GM03348 (cell line): ENCODE data around the gene RUSF1.
"Not testable (repeated sequence)": the region's sequence is repeated elsewhere in the genome, so short reads cannot be mapped to it uniquely, and the experiment has no call there.

Experiments
- DNase-seq: peaks from one replicate; pipeline ENCODE4 v3.0.0; 2012; ENCODE audit warnings: low spot score

RUSF1 gene

GRCh38 chr16:31487071-31487719 lies 21.0 kb downstream of the RUSF1 start:
- DNase-seq, result no peak

- no peak for DNase-seq
These were observed 22.1 kb downstream of the RUSF1 start for GRCh38 chr16:31486045-31486444.

GRCh38 chr16:31485571-31485970 lies 22.6 kb downstream of the RUSF1 start:
- no peak for DNase-seq

GRCh38 chr16:31484491-31485171 lies 23.6 kb downstream of the RUSF1 start:
- DNase-seq, result no peak

- DNase-seq, result not testable (repeated sequence)
These were observed 24.1 kb downstream of the RUSF1 start for GRCh38 chr16:31484048-31484447.

GRCh38 chr16:31483081-31483480 lies 25.1 kb downstream of the RUSF1 start, which contains the start of gene SLC5A2:
SLC5A2 (plus strand) TSS chr16:31483123; CDS start chr16:31483137, 14 bp downstream.
- no peak for DNase-seq

GRCh38 chr16:31480851-31481536 lies 27.2 kb downstream of the RUSF1 start:
- DNase-seq, result no peak

GRCh38 chr16:31479751-31480150 lies 28.4 kb downstream of the RUSF1 start:
- DNase-seq, result no peak

GRCh38 chr16:31478956-31479355 lies 29.2 kb downstream of the RUSF1 start:
- DNase-seq, result no peak

GRCh38 chr16:31477220-31478216 lies 30.7 kb downstream of the RUSF1 start:
- no peak for DNase-seq

- DNase-seq, result no peak
These were observed 31.6 kb downstream of the RUSF1 start for GRCh38 chr16:31476303-31477219.

GRCh38 chr16:31475946-31476302 lies 32.3 kb downstream of the RUSF1 start:
- no peak for DNase-seq

GRCh38 chr16:31474773-31475738 lies 33.1 kb downstream of the RUSF1 start:
- no peak for DNase-seq

GRCh38 chr16:31474173-31474714 lies 33.9 kb downstream of the RUSF1 start:
- peak; percentile 74 for DNase-seq

GRCh38 chr16:31473264-31473984 lies 34.8 kb downstream of the RUSF1 start:
- no peak for DNase-seq

GRCh38 chr16:31472709-31473203 lies 35.4 kb downstream of the RUSF1 start:
- peak; percentile 96 for DNase-seq

GRCh38 chr16:31471875-31472708 lies 36.1 kb downstream of the RUSF1 start, which contains the start of gene TGFB1I1:
TGFB1I1 (plus strand) TSS chr16:31472152; CDS start chr16:31472189, 37 bp downstream.
- DNase-seq, result peak; percentile 94
